GM08714 (cell line): Measurements from ENCODE around the gene DIS3L2.

ENCODE experiments used
- H3K4me3 ChIP-seq: fragments of 200-500 bp; sonication (Bioruptor generic); 2 replicates; pipeline ENCODE4 v1.5.1; 2014; ENCODE audit warnings: mild to moderate bottlenecking, low read length, inconsistent platforms
- ZNF274 ChIP-seq: IDR thresholded peaks from 2 replicates; pipeline ENCODE4 v1.6.1; 2012; ENCODE audit warnings: mild to moderate bottlenecking, low read depth, low read length

DIS3L2 gene

DNA sequence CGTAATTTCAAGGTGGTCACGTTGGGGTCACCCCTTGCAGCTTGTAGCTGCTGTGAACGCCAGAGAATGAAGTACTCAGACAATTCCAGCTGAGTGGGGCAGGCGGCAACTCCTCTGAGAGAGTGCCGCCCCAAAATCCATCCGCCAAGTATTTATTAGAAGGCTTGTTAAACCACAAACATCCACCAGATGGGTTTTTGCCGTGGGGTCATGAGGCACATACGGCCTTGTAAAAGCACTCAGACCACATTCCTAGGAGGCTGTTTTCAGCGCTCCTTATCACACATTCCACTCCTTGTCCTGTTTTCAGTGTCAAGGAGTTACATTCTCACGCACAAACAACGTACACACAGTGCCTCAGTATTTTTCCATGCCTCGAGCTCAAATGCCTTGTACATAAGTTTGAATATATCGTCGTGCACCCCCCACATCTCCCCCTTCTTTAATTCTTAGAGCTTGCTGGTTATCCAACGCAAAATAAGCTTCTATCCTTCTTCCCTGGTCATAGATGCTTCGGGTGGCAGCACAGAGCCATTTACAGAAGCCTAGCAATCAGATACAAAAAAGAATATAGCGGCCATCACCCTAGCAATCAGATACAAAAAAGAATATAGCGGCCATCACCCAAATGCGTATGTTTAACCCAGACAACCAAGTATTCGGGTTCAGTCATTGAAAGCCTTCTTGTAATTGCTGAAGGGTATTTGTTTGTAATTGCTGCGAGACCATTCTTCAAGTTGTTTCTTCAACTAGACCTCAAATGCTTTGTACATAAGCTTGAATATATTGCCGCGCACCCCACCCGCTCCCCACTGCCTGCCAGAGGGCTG is 424.4 kb downstream of the DIS3L2 start:
- H3K4me3 ChIP-seq, result no peak overlapping the region
- TF ChIP-seq ZNF274, result no peak

DNA sequence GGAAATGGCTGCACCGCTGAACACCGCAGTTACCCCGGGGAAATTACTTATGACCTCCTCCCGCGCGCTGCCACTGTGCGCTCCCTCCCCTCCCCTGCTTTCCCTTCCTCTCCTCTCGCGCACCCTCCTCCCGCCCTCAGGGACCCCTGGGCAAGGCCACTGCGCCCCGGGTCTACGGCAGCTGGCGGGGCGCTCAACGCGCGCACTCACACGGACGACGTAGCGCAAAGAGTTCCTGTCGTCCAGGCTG is 424.9 kb downstream of the DIS3L2 start:
- no peak for TF ChIP-seq ZNF274
- H3K4me3 ChIP-seq, result no peak overlapping the region
